ENCODE measurements around the gene B3GALT6. TPM values are rescaled to one million over a fixed set of nuclear protein-coding genes. Genes with fewer than 3 reads are reported as not detected.
A peak's percentile ranks its signal among the peaks of the same experiment; 100 is the strongest.

B3GALT6 gene
- total RNA-seq, 4 donors from 2014 or later = 1.8 to 23.5 (median 17.6) TPM

GRCh38 chr1:1231400-1232207, 433 bp upstream of the B3GALT6 start, which contains the start of gene SDF4:
Gene SDF4, minus strand, starts transcription at chr1:1232001. Its CDS starts 3,229 bp downstream, at chr1:1228772.
- H3K27me3 ChIP-seq = no peaks in the 10 kb centered on the region
- H3K4me3 ChIP-seq = peak within 1 kb of the TSS; percentile 67 to 98
- H3K36me3 ChIP-seq = no peaks in the 10 kb centered on the region
- H3K27ac ChIP-seq = peak within 1 kb of the TSS; percentile 70 to 93
- intact Hi-C loops (cut with DNase I; ENCODE audit: low total_unique reads) = loop anchor here (10.0 kb wide), 1 partner anchor 257 kb away; no protein-coding TSS in a partner anchor
- H3K9me3 ChIP-seq = no peaks in the 10 kb centered on the region
- DNase-seq = peak; percentile 94 to 97
- TF ChIP-seq CTCF (IDR thresholded peaks at IDR 0.05) (peak in 1 of 4 experiments; percentile 2), POLR2A (IDR thresholded peaks at IDR 0.05) (peak in 1 of 2 donors; percentile 51)
- H3K4me1 ChIP-seq = peaks cover 0 to 27% of the 10 kb centered on the region in 2 donors

GRCh38 chr1:1232796-1233566, 944 bp downstream of the B3GALT6 start:
- TF ChIP-seq POLR2A (IDR thresholded peaks at IDR 0.05) = no peak
- TF ChIP-seq CTCF (IDR thresholded peaks at IDR 0.05) = no peak
- intact Hi-C loops (cut with DNase I; ENCODE audit: low total_unique reads) = loop anchor here (10.0 kb wide), 1 partner anchor 258 kb away; no protein-coding TSS in a partner anchor
- Histone ChIP-seq H3K4me3 (peak overlapping the region in 1 of 2 donors; percentile 31), H3K27ac (no peak overlapping the region), H3K4me1 (peaks cover 0 to 36% of the 10 kb centered on the region in 2 donors), H3K36me3 (no peaks in the 10 kb centered on the region), H3K9me3 (no peaks in the 10 kb centered on the region), H3K27me3 (no peaks in the 10 kb centered on the region)
- peak in 1 of 2 donors; percentile 32 for DNase-seq

- Histone ChIP-seq H3K9me3 (no peaks in the 10 kb centered on the region), H3K27me3 (no peaks in the 10 kb centered on the region), H3K27ac (no peak overlapping the region), H3K36me3 (no peaks in the 10 kb centered on the region), H3K4me3 (no peak overlapping the region), H3K4me1 (peaks cover 0 to 36% of the 10 kb centered on the region in 2 donors)
- intact Hi-C loops (cut with DNase I; ENCODE audit: low total_unique reads) = loop anchor here (10.0 kb wide), 1 partner anchor 259 kb away; no protein-coding TSS in a partner anchor
- no peak for TF ChIP-seq POLR2A (IDR thresholded peaks at IDR 0.05)
- no peak for TF ChIP-seq CTCF (IDR thresholded peaks at IDR 0.05)
- no peak for DNase-seq
Measured at GRCh38 chr1:1233567-1233892, 1.5 kb downstream of the B3GALT6 start.

GRCh38 chr1:1234180-1234808, 2.3 kb downstream of the B3GALT6 start:
- TF ChIP-seq POLR2A (IDR thresholded peaks at IDR 0.05) (no peak), CTCF (IDR thresholded peaks at IDR 0.05) (no peak)
- H3K27me3 ChIP-seq = peaks cover 0 to 3% of the 10 kb centered on the region in 2 donors
- intact Hi-C loops (cut with DNase I; ENCODE audit: low total_unique reads) = loop anchor here (10.0 kb wide), 1 partner anchor 259 kb away; no protein-coding TSS in a partner anchor
- H3K27ac ChIP-seq = no peak overlapping the region
- H3K9me3 ChIP-seq = no peaks in the 10 kb centered on the region
- peaks cover 0 to 36% of the 10 kb centered on the region in 2 donors for H3K4me1 ChIP-seq
- H3K4me3 ChIP-seq = no peak overlapping the region
- no peak for DNase-seq
- H3K36me3 ChIP-seq = no peaks in the 10 kb centered on the region

Measured in uterus (tissue), 4 donors.